ENCODE measurements around the gene SMAD2. TPM values are rescaled to one million over a fixed set of nuclear protein-coding genes. Genes with fewer than 3 reads are reported as not detected.

Gene SMAD2
- total RNA-seq, 1 experiment from 2014 or later, result 121 TPM

- WGBS (ENCODE audit: extremely low coverage, insufficient read length, low lambda C conversion rate), result no CpG with 5 or more reads among the region's 3 CpGs
- H2BK5ac ChIP-seq (ENCODE audit: insufficient read length, low read length), result no peak overlapping the region
- peaks cover 4 to 8% of the 10 kb centered on the region in 2 experiments for H3K9me3 Mint-ChIP-seq
- no peak overlapping the region for H3K23ac ChIP-seq (ENCODE audit: insufficient read length, low read depth, low read length)
- H2BK120ac ChIP-seq (ENCODE audit: low read depth, low read length, poor library complexity, severe bottlenecking), result no peak overlapping the region
- no peaks in the 10 kb centered on the region for H3K23me2 ChIP-seq (ENCODE audit: insufficient read length, low read depth, low read length, poor library complexity, severe bottlenecking)
- no peak overlapping the region for H3K4ac ChIP-seq (ENCODE audit: low read depth, low read length)
- H4K5ac ChIP-seq (ENCODE audit: insufficient read length, low read depth, low read length), result no peak overlapping the region
- H2AK5ac ChIP-seq (ENCODE audit: insufficient read length, low read length), result no peak overlapping the region
- no peak overlapping the region for H3K27ac Mint-ChIP-seq
- H2AFZ ChIP-seq (ENCODE audit: low read length), result no peak overlapping the region
- no peak overlapping the region for H3K4me3 Mint-ChIP-seq
- H3K27me3 ChIP-seq (ENCODE audit: insufficient read depth, low read length), result no peaks in the 10 kb centered on the region
- no peak overlapping the region for H3K27ac ChIP-seq (ENCODE audit: insufficient read length, low read depth, low read length)
- no peak for DNase-seq
- no peak overlapping the region for H3K4me2 ChIP-seq (ENCODE audit: insufficient read depth, insufficient read length, low read length)
- H3K4me1 Mint-ChIP-seq, result peaks cover 7 to 11% of the 10 kb centered on the region in 2 experiments
- H3K36me3 Mint-ChIP-seq (ENCODE audit: insufficient read depth in 1 of 3, low read depth in 3 of 3), result peaks cover 0 to 3% (median 2%) of the 10 kb centered on the region in 3 experiments; a peak in 3 of 7 replicates
- no peaks in the 10 kb centered on the region for H3K9me3 ChIP-seq (ENCODE audit: control insufficient read depth, low read depth, low read length)
- H4K20me1 ChIP-seq (ENCODE audit: control insufficient read depth, insufficient read depth, insufficient read length), result no peaks in the 10 kb centered on the region
- H3K9ac ChIP-seq (ENCODE audit: extremely low read depth, insufficient read length, low read length), result no peak overlapping the region
- H3K56ac ChIP-seq (ENCODE audit: insufficient read length, low read depth, low read length), result no peak overlapping the region
- H2BK20ac ChIP-seq (ENCODE audit: low read depth, low read length, poor library complexity, severe bottlenecking), result no peak overlapping the region
- no peaks in the 10 kb centered on the region for H3K79me1 ChIP-seq (ENCODE audit: insufficient read depth, low read depth, low read length, poor library complexity, severe bottlenecking)
- TF ChIP-seq CTCF (conservative IDR thresholded peaks at IDR 0.05), result no peak
- no peak overlapping the region for H4K8ac ChIP-seq (replicated peaks; ENCODE audit: insufficient read length, low read depth, low read length)
- H3K27me3 Mint-ChIP-seq (ENCODE audit: low read depth), result peaks cover 5% of the 10 kb centered on the region
- H3T11ph ChIP-seq (ENCODE audit: low read length), result no peak overlapping the region
- H2BK12ac ChIP-seq (ENCODE audit: insufficient read length, low read depth, low read length), result no peak overlapping the region
- no peaks in the 10 kb centered on the region for H3K79me2 ChIP-seq (ENCODE audit: insufficient read depth, low read length)
- H3K14ac ChIP-seq (ENCODE audit: insufficient read depth, low read length), result no peak overlapping the region
- H3K18ac ChIP-seq (ENCODE audit: insufficient read length, low read depth, low read length), result no peak overlapping the region
- H2BK15ac ChIP-seq (ENCODE audit: low read depth, low read length), result no peak overlapping the region
- H4K91ac ChIP-seq (ENCODE audit: insufficient read length, low read depth, low read length), result no peak overlapping the region
- H3K4me1 ChIP-seq (ENCODE audit: insufficient read depth, low read length), result no peaks in the 10 kb centered on the region
Observed at GRCh38 chr18:47801817-47802216, 128.6 kb downstream of the SMAD2 start.

Measured in H9 (cell line).